Measurements from ENCODE around the gene CNOT6.

DNA sequence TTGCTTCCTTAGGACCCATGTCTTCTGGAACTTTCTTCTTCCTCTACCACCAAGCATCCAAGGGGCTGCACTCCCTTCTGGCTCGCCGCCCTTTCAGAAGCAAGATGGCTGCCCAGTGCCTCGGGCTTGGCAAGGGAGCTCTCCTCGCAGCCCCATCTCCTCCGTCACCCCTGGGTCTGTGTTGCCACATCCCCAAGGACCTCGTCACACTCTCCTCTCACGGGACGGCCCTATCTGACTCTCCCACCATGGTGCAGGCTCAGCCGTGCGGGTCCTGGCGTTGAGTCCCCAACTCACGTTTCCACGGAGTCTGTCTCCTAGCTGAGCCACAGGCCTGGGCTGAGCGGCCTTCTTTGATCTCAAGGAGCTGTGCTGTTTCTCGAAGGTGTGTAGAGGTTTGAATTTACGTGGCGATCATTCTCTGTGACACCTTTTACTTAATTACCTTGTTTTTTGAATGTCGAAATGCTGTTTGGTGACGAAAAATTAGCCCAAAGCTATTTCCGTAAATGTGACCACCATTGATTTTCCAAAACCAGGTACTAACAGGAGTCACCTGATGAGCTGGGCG, 112.1 kb downstream of the CNOT6 start:
- TF ChIP-seq, protein P1, sequence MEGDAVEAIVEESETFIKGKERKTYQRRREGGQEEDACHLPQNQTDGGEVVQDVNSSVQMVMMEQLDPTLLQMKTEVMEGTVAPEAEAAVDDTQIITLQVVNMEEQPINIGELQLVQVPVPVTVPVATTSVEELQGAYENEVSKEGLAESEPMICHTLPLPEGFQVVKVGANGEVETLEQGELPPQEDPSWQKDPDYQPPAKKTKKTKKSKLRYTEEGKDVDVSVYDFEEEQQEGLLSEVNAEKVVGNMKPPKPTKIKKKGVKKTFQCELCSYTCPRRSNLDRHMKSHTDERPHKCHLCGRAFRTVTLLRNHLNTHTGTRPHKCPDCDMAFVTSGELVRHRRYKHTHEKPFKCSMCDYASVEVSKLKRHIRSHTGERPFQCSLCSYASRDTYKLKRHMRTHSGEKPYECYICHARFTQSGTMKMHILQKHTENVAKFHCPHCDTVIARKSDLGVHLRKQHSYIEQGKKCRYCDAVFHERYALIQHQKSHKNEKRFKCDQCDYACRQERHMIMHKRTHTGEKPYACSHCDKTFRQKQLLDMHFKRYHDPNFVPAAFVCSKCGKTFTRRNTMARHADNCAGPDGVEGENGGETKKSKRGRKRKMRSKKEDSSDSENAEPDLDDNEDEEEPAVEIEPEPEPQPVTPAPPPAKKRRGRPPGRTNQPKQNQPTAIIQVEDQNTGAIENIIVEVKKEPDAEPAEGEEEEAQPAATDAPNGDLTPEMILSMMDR (IDR thresholded peaks at IDR 0.05) = no peak
- TF ChIP-seq POLR2AphosphoS5 (IDR thresholded peaks at IDR 0.05) = no peak
